GM12864 (cell line): Measurements from ENCODE around the gene SNAPC2.
"Not testable (repeated sequence)": the region's sequence is repeated elsewhere in the genome, so short reads cannot be mapped to it uniquely, and the experiment has no call there.

ENCODE experiments used
- DNase-seq: peaks from one replicate; pipeline ENCODE4 v3.0.0-alpha.2; 2011; ENCODE audit warnings: low read depth
- H3K4me3 ChIP-seq: 2 replicates; pipeline ENCODE4 v1.5.1; 2011; ENCODE audit warnings: mild to moderate bottlenecking, low read depth, low read length, control low read depth
- TF ChIP-seq, protein P1 (sequence below): IDR thresholded peaks from 2 replicates; pipeline ENCODE4 v1.5.1; 2011; ENCODE audit warnings: low read depth, mild to moderate bottlenecking, moderate library complexity, low read length, control low read depth, inconsistent platforms; ENCODE audit errors: missing control alignments

Gene SNAPC2

DNA sequence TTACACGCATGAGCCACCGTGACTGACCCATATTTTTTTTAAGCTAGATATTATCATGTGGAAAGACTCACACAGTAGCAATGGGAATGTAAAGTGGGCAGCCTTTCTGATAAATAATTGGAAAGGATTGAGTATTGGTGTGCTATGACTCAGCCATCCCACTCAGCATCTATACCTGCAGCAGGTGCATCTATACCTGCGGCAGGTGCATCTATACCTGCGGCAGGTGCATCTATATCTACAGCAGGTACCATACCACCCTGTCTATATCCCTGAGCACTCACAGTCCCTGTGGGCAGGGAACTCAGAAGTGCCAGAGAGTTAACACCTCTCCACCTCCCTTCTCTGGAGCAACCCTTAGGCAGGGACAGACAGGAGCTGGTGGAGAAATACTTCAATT is 37.0 kb upstream of the SNAPC2 start:
- no peak overlapping the region for H3K4me3 ChIP-seq
- no peak for DNase-seq
- TF ChIP-seq, protein P1, sequence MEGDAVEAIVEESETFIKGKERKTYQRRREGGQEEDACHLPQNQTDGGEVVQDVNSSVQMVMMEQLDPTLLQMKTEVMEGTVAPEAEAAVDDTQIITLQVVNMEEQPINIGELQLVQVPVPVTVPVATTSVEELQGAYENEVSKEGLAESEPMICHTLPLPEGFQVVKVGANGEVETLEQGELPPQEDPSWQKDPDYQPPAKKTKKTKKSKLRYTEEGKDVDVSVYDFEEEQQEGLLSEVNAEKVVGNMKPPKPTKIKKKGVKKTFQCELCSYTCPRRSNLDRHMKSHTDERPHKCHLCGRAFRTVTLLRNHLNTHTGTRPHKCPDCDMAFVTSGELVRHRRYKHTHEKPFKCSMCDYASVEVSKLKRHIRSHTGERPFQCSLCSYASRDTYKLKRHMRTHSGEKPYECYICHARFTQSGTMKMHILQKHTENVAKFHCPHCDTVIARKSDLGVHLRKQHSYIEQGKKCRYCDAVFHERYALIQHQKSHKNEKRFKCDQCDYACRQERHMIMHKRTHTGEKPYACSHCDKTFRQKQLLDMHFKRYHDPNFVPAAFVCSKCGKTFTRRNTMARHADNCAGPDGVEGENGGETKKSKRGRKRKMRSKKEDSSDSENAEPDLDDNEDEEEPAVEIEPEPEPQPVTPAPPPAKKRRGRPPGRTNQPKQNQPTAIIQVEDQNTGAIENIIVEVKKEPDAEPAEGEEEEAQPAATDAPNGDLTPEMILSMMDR, result no peak

DNA sequence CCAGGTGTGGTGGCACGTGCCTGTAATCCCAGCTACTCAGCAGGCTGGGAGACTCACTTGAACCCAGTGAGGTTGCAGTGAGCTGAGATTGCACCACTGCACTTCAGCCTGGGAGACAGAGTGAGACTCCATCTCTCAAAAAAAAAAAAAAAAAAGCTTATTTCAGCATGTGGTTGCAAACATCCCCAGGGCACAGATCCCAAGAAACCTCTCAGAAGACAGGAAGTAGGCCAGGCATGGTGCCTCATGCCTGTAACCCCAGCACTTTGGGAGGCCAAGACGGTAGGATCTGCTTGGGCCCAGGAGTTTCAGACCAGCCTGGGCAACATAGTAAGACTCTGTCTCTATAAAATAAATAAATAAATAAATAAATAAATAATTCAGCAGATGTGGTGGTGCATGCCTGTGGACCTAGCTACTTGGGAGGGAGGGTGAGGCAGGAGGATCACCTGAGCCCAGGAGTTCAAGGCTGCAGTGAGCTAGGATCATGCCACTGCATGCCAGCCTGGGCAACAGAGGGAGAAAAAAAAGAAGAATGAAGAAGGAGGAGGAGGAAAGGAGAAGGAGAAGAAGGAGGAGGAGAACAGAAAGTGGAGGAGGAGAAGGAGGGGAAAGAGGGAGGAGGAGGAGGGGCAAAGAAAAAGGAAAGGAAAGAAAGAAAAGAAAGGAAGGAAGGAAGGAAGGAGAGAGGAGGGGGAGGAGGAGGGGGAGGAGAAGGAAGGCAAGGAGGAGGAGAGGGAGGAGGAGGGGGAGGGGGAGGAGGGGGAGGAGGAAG is 36.2 kb upstream of the SNAPC2 start:
- TF ChIP-seq, protein P1, result no peak
- no peak for DNase-seq
- no peak overlapping the region for H3K4me3 ChIP-seq

DNA sequence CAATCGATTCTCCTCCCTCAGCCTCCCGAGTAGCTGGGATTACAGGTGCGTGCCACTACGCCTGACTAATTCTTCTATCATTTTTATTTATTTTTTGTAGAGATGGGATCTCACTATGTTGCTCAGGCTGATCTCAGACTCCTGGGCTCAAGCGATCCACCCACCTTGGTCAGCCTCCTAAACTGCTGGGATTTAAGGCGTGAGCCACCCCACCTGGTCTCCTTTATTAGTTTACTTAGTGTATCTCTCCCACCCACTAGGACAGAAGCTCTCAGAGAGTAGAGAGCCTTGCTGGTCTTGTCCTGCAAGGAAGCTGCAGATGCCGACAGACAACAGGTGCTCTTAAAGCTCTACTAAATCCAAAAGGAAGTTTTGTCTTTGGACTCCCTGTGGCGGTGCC is 34.3 kb upstream of the SNAPC2 start:
- DNase-seq, result no peak
- TF ChIP-seq, protein P1, result no peak
- no peak overlapping the region for H3K4me3 ChIP-seq

DNA sequence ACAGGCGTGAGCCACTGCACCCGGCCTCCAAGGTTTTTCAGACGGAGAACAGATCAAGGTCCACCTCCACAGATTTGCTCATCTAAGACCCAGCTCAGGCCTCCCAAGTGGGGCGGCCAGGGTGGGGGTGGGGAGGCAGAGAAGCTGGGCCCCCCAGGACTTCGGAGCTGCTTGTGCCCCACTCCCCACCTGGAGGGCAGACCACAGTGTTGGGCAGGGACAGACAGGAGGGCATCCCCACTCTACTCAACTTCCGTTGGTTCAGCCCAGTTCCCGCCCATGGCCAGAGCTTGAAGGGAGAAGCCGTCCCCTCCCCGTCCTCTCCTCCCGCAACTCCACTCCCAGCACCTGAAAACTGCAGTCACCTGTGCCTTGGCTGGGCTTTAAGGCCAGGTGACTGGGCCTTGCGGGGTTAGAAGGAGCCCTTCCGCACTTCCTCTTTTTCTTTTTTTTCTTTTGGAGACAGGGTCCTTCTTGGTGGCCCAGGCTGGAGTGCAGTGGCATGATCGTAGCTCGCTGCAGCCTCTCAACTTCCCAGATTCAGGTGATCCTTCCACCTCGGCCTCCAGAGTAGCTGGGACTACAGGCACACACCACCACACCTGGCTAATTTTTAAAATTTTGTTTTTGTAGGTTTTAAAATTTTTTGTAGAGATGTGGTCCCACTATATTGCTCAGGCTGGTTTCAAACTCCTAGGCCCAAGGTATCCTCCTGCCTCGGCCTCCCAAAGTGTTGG is 32.6 kb upstream of the SNAPC2 start:
- no peak overlapping the region for H3K4me3 ChIP-seq
- TF ChIP-seq, protein P1, result no peak
- no peak for DNase-seq

DNA sequence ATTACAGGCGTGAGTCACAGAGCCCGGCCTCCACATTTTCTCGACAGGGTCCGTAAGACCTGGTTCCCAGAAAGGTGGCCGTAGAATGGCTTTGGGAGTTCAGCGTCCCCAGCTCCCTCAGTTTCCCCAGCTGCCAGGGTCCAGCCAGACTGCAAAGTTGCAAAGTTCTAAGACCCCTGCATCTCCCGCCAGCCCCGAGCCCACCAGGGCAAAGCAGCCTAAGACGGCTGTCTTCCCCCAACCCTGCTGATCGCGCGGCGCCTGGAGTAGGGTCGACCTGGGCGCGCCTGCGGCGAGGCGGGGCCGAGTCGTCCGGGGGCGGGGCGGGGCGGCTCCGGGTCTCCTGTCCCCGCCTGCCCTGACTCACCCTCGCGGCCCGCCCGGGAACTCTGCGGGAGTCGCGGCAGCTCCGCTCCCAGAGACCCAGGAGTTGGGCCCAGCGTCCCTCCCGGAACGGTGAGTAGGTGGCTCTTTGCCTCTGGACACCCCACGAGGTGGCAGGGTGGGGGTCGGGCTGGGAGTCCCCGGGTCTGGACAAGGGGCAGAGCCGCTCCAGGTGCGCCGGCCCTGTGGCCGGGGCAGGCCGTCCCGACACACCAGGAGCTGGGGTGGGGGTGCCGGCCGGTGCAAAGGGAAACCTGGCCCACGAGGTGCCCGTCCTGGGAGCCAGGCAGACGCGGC is 31.9 kb upstream of the SNAPC2 start, which contains the start of gene LRRC8E:
LRRC8E (plus strand) TSS at position 366 of the 681 bp plus-strand sequence. CDS start 7,094 bp downstream, outside the sequence.
- no peak for DNase-seq
- no peak within 1 kb of the TSS for H3K4me3 ChIP-seq
- TF ChIP-seq, protein P1, result no peak

DNA sequence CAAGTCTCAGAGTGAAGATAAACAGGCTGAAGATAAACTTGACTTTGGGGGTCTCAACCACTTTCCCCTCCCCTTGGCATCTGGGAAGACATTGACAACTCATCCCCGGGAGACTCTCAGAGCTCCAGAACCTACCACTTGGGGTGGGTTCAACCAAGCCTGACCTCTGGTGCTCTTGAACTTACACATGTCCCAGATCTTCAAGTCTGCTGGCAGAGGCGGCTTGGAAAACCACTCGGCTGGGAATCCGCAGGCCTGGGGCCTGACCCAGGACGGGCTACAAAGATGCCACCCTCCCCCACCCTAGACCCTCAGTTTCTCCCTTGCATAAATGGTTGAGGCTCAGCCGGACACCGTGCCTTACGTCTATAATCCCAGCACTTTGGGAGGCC is 31.3 kb upstream of the SNAPC2 start:
- DNase-seq, result no peak
- TF ChIP-seq, protein P1, result no peak
- H3K4me3 ChIP-seq, result no peak overlapping the region

DNA sequence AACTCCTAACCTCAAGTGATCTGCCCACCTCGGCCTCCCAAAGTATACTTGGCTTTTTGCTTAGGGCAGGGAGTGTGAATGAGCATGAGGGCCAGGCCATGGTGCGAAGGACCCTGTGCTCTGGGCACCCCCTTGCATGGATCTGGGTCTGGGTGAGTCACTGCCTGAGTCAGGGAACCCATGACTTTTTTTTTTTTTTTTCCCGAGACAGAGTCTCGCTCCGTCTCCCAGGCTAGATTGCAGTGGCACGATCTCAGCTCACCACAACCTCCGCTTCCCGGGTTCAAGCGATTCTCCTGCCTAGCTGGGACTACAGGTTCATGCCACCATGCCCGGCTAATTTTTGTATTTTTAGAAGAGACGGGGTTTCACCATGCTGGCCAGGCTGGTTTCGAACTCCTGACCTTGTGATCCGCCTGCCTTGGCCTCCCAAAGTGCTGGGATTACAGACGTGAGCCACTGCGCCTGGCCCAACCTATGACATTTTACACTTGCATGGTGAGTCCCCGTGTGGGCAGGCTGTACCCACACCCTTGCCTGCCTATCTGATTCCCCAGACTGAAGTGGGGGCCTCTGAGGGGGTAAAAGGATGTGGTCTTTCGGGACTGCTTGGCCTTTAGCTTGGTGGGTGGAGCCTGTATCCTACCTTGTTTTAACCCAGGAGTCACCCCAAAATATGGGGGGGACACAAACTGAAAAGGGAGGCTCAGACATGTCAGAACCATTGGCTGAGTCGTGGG is 26.6 kb upstream of the SNAPC2 start:
- not testable (repeated sequence) for H3K4me3 ChIP-seq, DNase-seq
